ENCODE measurements around the gene SCAF8.
"Not testable (repeated sequence)": the region's sequence is repeated elsewhere in the genome, so short reads cannot be mapped to it uniquely, and the experiment has no call there.

SCAF8 gene, protein sequence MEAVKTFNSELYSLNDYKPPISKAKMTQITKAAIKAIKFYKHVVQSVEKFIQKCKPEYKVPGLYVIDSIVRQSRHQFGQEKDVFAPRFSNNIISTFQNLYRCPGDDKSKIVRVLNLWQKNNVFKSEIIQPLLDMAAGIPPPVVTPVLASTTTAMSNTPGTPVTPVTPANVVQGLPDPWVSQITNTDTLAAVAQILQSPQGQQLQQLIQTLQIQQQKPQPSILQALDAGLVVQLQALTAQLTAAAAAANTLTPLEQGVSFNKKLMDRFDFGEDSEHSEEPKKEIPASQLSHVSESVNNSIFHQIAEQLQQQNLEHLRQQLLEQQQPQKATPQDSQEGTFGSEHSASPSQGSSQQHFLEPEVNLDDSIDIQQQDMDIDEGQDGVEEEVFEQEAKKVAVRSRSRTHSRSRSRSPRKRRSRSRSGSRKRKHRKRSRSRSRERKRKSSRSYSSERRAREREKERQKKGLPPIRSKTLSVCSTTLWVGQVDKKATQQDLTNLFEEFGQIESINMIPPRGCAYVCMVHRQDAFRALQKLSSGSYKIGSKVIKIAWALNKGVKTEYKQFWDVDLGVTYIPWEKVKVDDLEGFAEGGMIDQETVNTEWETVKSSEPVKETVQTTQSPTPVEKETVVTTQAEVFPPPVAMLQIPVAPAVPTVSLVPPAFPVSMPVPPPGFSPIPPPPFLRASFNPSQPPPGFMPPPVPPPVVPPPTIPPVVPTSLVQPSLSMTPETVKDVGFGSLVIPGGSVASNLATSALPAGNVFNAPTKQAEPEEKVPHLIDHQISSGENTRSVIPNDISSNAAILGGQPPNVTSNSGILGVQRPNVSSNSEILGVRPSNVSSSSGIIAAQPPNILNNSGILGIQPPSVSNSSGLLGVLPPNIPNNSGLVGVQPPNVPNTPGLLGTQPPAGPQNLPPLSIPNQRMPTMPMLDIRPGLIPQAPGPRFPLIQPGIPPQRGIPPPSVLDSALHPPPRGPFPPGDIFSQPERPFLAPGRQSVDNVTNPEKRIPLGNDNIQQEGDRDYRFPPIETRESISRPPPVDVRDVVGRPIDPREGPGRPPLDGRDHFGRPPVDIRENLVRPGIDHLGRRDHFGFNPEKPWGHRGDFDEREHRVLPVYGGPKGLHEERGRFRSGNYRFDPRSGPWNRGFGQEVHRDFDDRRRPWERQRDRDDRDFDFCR (N-terminal part only)

GRCh38 chr6:154733183-154733625 lies at the start of gene SCAF8:
SCAF8 (plus strand) TSS chr6:154733416; CDS start chr6:154733901, 485 bp downstream.
- peak; percentile 70 for DNase-seq

DNA sequence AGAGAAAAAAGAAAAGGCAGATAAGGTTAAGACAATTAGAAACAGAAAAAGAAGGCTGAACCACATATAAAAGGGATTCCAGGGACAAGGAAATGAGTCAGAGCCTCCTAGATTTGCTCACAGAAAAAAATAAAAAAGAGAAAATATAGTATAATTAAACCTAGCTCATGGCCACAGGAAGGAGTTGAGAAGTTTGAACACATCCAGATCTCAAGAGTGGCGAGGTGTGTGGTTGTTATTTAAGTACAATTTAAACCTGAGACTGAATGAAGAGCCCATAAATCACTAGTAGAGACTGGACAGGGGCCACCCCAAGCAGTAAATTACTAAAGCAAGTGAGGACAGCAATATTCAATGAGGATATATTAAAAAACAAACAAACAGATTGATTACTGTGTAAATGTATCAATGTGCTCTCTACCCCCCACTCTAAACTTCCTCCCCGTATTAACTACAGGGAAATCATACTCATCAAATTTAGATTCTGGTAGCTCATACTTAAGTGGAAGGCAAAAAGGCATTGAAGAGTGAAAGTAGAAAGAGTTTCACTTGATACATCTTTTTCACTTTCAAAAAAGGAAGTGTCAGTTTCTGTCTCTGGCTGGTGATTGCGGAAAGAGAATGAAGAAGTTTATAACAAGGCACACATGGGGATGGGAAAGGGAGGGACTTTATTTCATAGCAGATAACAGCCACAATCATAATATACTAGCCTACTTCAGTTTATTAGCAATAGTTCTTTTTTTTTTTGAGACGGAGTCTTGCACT lies 49.3 kb upstream of the SCAF8 start:
- peak; percentile 4 for DNase-seq

DNA sequence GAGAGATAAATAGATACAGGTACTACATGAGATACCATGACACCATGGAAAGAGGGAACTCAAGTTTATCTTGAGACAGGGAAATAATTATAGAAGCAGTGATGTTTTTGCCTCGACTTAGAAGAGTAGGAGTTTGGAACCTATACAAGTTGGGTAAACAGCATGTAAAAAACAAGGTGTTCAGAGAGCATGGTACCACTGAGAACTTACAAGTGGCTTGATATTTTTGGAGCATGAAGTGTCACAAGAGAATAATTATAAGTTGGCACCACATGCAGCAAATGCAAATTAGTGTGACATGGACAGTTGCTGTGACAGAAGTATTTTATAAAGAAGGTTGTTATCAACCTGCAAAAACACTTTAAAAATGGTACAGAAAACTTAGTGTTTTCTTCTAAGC lies 47.1 kb upstream of the SCAF8 start:
- DNase-seq, result no peak

DNA sequence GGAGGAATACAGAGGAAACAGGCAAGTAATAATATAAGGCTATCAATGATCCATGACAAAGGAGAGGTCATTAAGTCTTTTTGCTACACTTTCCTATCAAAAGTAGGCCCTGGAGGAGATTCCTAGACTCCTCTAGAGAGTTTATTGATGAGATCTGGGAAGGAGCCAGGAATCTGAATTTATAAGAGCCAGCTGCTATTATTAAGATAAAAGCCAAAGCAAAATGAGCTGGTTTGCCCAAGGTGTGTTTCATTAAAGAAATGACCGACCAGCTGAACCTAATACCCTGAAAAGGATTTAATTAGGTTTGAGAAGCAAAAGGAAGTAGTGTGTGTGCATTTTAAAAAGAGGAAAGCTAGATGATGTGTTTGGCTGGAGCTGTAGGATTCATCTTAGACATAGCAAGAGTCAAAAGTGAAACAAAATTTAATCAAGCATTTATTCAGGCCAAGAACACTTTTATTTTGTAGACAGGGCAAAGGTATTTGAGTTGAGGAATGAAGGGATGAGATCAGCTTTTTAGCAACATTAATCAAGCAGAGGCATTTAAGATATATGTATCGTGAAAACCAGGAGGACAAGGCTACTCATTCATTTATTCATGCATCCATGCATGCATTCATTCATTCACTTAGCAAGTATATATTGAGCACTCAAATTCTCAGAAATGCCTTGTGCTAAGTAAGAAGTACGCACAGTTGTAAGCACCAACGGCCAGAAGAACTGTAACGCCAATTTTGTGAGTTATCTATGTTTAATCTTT lies 43.5 kb upstream of the SCAF8 start:
- no peak for DNase-seq

- no peak for DNase-seq
These were observed 42.4 kb upstream of the SCAF8 start for GRCh38 chr6:154690857-154691256.

DNA sequence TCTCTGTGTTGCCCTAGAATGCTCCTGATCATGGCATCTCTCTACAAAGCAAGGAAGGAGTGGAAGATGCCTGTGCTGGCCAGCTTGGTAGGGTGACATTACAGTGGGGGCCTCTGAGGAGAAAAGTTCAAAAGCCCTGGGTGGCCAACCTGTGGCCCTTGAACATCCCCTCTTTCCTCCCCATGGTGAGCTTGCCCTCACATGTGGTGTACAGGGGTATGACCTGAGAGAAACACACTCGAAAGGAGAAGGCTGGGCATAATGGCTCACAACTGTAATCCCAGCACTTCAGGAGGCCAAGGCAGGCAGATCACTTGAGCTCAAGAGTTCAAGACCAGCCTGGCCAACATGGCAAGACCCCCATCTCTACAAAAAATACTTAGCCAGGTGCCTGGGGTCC lies 36.6 kb upstream of the SCAF8 start:
- DNase-seq, result no peak

DNA sequence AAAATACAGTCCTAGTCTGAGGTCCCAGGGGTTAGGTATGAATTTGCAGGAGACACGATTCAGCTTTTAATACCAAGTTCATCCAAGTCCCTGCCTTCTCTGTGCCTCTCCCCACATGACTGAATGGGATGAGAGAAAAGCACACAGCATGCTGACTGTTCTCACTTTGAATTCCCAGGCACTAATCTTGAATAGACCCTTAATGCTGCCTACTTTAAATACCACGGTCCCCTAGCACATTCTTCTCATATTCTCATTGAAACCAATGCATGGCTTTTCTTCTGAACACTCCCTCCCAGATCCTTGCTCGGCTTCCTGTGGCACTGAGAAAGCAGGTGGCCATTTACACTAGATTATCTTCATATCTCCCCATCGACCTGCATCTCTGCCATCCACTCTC lies 30.1 kb upstream of the SCAF8 start:
- no peak for DNase-seq

DNA sequence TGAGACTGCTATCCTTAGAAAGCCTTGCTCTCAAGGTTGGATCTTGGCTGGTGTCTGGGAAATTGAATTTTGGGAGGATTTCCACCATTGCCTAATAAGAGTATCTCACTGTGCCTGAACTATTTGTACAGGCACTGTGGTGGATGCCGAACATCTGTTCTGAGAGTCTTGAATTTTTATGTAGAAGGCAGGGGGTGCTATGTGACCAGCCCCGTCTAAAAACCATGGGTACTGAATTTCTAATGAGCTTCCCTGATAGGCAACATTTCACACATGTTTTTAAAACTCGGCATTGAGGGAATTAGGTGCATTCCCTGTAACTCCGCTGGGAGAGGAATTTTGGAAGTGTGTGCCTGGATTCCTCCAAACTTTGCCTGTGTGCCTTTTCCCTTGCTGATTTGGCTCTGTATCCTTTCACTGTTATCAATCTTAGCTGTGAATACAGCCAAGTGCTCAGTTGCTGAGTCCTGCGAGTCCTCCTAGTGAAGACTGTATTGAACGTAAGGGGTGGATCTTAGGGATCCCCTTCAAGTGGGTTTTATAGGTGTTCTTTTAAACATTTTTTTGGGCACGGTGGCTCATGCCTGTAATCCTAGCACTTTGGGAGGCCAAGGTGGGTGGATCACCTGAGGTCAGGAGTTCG lies 27.6 kb upstream of the SCAF8 start:
- no peak for DNase-seq

DNA sequence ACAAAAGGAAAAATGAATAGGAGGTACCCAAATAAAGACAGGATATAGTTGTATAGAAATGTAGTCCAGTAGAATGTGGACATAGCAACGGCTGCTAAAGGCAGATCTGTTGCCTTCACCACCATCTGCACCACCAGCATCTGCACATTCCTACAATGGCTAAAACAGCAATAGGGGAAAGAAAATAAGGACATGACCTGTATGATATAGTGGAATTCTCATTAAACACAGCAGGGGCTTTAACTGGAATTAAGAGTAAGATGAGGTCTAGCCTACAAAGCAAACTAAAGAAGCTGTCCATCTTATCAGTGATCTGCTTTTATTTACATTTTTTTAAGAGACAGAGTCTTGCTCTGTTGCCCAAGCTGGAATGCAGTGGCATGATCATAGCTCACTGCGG lies 26.8 kb upstream of the SCAF8 start:
- no peak for DNase-seq

GRCh38 chr6:154709621-154710020 lies 23.6 kb upstream of the SCAF8 start:
- no peak for DNase-seq

GRCh38 chr6:154710689-154711088 lies 22.5 kb upstream of the SCAF8 start:
- no peak for DNase-seq

GRCh38 chr6:154715446-154715845 lies 17.8 kb upstream of the SCAF8 start:
- no peak for DNase-seq

- DNase-seq, result not testable (repeated sequence)
These were observed 16.9 kb upstream of the SCAF8 start for GRCh38 chr6:154716350-154716749.

DNA sequence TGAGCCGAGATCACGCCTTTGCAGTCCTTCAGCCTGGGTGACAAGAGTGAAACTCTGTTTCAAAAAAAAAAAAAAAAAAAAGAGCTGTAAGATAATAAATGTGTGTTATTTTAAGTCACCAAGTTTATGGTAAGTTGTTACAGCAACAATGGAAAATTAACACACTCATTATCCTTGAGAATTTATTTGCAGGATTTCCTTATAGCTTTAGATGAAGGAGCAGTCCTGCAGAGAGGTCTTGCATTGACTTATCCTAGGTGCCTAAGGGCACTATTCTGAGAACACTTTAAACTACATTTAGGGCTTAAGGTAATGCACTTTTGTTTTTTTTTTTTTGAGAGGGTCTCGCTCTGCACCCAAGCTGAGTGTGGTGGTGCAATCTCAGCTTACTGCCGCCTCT lies 13.8 kb upstream of the SCAF8 start:
- DNase-seq, result no peak

DNA sequence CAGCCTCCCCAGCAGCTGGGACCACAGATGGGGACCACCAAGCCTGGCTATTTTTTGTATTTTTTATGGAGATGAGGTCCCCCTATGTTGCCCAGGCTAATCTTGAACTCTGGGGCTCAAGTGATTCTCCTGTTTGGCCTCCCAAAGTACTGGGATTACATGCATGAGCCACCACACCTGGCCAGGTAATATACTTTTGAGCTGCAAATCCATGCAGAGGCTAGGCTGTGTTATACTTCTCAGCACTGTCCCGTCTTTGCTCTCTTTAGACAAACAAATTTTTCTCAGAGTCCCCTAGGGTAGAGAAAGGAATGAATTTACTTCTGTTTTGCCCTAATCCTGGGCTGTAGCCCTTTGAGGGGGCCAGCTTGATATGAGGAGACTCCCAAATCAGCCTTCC lies 13.4 kb upstream of the SCAF8 start:
- no peak for DNase-seq

DNA sequence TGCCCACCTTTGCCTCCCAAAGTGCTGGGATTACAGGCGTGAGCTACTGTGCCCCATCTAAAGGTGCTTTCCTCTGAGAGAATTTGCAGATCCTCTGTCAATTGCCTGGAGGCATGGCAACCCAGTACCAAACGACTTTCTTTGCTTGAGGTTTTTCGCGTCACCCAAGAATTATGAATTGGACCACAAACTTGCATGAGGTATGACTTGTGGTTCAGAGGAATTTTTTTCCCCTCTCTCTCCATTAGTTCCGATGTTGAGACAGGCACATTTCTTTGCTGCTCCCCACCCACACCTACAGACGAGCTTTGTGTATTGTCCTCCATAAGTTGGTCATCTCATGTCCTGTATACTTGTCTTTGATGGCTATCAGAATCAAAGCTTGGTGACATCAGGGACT lies 11.8 kb upstream of the SCAF8 start:
- DNase-seq, result no peak

- no peak for DNase-seq
These were observed 6.3 kb upstream of the SCAF8 start for GRCh38 chr6:154726887-154727286.

GRCh38 chr6:154731296-154732218 lies 1.7 kb upstream of the SCAF8 start:
- no peak for DNase-seq

DNA sequence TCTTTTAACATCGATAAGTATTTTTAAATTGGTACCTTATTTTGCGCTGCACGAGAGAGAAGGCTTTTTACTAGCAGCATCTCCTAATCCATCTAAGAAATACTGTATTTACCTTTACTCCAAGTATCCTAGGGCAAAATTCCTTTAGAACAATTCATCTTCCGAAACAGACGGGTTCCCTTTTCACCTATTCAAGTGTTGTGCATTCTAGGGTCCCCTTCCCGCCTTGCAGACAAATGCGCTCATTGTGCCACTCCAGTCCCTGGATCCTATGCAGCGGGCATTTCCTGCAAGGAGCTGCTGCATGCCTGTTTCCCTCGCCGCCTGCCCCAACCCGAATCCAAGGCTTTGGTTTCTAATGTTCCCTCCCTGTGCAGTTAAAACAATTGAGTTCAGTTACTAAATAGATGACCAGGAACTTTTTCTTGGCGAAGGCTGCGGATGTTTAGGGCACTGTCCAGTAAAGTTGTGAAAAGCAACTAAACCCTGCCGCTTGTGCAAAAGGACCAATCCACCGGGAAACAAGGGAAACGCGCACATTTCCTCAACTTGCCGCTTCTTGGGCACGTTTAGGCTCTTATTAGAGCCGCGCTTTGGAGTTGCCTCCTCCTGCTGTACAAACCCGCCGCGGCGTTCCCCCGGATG lies 556 bp upstream of the SCAF8 start:
- DNase-seq, result peak; percentile 65
